GM21360 (cell line): ENCODE measurements around the gene SLC8B1.

Experiments
- ATAC-seq: cut with Tn5 transposase; IDR thresholded peaks from one replicate; pipeline ENCODE4 v1.9.1; 2021; ENCODE audit warnings: mild to moderate bottlenecking, moderate library complexity; ENCODE audit not compliant: unreplicated experiment

SLC8B1 gene

GRCh38 chr12:113296557-113297213 lies 38.2 kb downstream of the SLC8B1 start:
- ATAC-seq = no peak

GRCh38 chr12:113295886-113296556 lies 38.9 kb downstream of the SLC8B1 start:
- ATAC-seq = no peak

DNA sequence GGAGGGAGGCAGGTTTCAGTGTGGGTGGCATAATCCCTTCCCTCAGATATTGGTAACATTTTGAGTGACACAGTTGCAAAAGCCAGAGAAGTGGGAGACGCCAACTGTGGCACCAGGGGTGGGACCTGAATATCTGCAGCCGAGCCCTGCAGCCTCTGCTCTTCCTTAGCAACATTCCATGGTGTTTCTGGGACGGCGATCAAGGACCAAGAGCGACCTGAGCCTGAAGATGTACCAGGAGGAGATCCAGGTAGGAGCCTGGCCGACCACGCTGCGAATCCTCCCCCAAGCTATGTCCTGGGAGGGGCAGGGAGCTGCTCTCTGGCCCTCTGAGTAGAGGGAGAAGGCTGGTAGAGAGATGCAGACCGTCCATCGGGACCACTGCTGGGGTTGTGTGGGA lies 41.8 kb downstream of the SLC8B1 start:
- no peak for ATAC-seq

- ATAC-seq = no peak
Observed at GRCh38 chr12:113292547-113292946, 42.4 kb downstream of the SLC8B1 start.

GRCh38 chr12:113292091-113292490 lies 42.8 kb downstream of the SLC8B1 start:
- no peak for ATAC-seq

GRCh38 chr12:113291586-113291985 lies 43.3 kb downstream of the SLC8B1 start:
- no peak for ATAC-seq

DNA sequence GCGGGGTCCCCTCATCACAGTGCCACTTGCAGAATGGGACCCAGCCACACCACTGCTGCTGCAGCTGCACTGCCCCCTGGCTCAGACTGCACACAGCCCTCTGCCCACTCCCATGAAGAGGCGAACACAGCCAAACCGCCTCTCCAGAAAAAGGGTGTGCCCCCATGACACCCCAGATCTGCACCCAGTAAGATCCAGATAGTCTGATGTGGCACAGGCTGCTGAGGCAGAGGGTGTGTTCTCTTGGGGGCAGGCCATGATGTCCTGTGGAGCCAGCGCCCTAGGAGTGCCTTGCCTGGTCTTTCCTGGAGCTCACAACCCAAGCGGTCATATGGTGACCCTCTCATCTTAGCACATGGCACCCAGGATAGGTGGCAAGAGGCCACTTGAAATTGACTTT lies 44.4 kb downstream of the SLC8B1 start:
- no peak for ATAC-seq

DNA sequence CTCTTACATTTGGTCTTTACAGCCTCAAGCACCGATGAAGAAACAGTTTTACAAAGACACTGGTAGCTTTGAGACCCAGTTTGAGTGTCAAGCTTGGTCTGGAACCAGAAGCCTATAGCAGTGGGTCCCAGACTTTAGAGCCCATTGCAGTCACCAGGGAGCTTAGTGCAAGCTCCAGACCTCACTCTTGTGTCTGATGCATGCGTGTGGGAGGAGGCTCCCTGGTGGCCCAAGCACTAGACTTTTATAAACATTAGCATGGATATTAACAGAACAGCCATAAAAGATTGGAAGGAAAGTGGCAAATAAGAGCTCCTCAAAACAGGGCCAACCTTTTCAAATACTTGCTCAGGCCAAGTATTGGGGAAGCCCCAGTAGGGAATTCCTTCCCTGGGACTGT lies 45.5 kb downstream of the SLC8B1 start:
- ATAC-seq = no peak

DNA sequence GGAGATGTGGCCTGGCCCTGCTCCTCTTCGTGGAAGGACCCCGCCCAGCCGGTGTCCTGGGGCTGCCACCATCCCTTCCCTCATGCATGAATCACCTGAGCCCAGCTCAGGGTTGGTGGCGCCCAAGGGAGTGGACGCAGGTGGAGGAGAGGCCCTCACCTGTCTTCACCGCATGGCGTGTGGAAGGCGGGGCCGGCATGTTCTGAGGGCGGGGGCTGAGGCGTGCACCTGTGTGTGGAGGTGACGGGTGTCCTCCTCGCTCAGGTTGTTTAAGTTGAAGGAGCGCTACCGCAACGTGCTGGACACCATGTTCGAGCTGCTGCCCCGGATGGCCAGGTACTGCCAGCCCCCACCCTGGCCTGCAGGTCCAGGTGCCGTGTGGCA lies 47.0 kb downstream of the SLC8B1 start:
- no peak for ATAC-seq

- ATAC-seq = no peak
Observed at GRCh38 chr12:113287146-113287898, 47.6 kb downstream of the SLC8B1 start.

DNA sequence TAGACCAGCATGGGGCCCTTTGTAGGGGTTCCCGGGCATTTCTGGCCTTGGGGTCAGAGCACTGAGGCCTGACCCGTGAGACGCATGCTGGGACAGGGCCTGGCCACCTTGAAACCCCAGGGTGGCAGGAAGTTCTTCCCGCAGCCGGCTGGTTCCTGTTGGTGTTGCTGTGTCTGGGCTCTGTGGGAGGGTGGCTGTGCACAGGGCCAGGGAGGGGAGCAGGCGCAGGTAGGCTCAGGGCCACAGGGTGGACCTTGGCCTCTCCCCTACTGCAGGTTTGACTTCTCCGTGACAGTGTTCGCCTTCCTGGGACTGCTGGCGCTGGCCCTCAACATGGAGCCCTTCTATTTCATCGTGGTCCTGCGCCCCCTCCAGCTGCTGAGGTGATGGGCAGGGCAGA lies 48.2 kb downstream of the SLC8B1 start:
- no peak for ATAC-seq

- ATAC-seq = no peak
Observed at GRCh38 chr12:113285679-113286610, 49.0 kb downstream of the SLC8B1 start.

DNA sequence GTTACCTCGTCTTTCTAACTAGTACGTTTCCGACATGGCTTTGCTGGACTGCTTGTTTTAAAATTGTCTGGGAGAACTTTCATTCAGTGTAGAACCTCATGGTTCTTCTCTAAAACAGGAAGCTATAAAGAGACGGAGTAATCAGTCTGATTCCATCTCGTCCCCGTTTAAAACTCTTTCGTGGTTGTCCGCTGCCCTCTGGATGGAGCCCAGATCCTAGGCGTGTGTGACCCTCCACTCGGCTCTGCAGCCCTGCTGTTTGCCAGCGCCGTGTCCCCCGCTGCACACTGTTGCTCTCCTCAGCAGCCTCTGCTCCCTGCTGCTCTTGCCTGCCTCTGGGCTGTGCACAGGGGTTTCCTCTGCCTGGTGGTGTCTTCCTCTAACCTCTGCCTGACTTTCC lies 50.2 kb downstream of the SLC8B1 start:
- no peak for ATAC-seq

- no peak for ATAC-seq
Observed at GRCh38 chr12:113278633-113279032, 56.3 kb downstream of the SLC8B1 start.

DNA sequence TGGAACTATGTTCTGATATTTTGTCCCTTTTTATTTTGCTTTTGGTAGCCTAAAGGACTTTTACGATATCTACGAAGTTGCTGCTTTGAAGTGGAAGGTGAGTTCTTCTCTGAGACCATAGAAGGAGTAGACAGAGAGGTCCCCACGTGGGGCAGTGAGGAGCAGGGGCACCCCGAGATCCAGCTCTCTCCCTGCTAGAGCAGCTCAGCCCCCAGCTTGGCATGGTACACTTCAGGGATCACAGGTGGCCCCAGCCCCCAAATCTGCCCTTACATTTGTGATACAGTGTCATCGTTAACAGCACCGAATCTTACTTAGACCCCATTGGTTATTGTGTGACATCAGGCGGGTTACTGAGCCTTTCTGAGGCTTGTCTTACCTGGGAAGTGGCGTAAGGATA lies 56.8 kb downstream of the SLC8B1 start:
- no peak for ATAC-seq

DNA sequence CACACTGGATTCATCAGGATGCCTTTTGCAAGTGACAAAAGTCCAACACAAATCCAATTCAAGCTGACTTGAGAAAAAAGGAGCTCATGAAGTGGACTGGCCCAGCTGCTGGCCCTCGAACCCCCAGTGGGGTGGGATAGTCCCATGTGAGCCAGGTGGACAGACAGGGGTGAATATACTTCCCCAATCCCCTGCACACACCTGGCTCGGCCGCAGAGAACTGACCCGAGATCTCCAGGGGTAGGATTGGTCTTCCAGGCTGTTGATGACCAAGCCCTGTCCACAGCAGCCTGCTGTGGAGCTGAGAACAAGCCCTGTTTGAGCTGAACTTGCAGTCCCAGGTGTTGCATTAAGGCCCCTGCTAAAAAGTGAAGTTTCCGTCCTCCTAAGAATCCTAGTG lies 57.4 kb downstream of the SLC8B1 start:
- ATAC-seq = no peak

DNA sequence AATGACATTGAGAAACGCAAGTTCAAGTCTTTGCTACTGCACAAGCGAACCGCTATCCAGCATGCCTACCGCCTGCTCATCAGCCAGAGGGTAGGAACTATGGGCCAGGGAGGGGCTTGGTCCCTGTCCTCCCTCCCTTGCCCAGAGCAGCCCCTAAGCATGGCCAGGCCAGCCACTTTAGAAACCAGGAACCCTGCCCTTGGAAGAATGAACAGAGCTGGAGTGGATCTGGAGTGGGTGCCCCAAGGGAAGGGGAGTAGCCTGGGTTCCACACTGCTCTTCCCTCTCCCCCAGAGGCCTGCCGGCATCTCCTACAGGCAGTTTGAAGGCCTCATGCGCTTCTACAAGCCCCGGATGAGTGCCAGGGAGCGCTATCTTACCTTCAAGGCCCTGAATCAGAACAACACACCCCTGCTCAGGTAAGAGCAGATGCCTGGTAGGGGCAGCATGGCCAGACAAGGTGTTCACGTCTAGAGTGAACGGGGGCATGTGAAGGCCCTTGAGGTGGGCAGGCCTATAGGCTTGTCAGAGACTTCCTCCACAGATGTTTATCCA lies 57.9 kb downstream of the SLC8B1 start:
- ATAC-seq = no peak

DNA sequence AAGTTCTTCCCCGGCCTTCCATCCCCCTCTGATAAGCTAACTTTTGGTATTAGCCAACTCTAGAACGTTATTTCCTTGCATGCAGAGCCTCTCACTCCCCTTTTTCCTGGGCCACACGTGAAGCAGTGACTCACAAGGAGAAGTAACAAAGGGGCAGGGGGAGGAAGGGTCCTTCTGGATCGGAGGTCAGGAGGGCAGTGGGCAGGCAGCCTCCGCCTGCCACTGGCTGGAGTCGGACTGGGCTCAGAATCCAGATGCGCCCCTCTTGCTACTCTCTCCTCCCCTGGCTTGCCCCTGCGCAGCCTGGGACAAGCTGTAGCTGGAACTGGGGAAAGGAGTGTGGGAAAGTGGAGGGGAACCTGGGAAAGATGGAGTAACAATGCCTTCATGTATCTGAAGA lies 58.6 kb downstream of the SLC8B1 start:
- ATAC-seq = no peak

GRCh38 chr12:113274848-113275247 lies 60.1 kb downstream of the SLC8B1 start:
- ATAC-seq = no peak

DNA sequence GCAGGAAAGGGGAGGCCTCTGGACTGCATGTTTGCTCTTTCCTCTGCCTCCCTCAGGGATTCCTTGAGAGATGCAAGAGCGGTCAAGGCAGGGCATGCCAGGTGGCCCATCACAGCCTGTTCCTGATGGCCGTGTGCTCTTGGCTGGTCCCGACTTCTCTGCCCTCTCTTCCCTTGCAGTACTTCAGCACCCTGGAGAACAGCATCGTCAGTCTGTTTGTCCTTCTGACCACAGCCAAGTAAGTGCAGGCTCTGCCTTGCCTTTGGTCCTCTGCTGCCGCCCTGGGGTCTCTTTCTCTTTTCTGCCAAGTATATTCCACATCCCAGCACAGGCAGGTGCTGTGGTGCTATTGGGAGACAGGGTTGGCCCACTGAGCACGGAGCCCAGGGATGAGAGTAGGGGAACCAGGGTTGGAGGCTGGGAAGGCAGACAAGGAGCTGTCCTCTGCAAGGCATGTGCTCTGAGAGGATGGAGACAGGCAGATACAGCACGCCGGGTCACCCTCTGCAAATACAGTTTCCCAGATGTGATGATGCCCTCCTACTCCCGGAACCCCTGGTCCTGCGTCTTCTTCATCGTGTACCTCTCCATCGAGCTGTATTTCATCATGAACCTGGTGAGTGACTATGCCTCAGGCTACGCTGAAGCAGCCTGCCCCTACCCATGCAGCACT lies 61.7 kb downstream of the SLC8B1 start:
- ATAC-seq = no peak
